Ishikawa (cell line): ENCODE data around the gene PTGFRN.

Experiments
- USF1 ChIP-seq: IDR thresholded peaks from 2 replicates; pipeline ENCODE4 v1.6.1; 2012
- TF ChIP-seq, protein P1 (sequence below): IDR thresholded peaks from 2 replicates; pipeline ENCODE4 v1.6.1; 2012; ENCODE audit warnings: low read depth, mild to moderate bottlenecking

DNA sequence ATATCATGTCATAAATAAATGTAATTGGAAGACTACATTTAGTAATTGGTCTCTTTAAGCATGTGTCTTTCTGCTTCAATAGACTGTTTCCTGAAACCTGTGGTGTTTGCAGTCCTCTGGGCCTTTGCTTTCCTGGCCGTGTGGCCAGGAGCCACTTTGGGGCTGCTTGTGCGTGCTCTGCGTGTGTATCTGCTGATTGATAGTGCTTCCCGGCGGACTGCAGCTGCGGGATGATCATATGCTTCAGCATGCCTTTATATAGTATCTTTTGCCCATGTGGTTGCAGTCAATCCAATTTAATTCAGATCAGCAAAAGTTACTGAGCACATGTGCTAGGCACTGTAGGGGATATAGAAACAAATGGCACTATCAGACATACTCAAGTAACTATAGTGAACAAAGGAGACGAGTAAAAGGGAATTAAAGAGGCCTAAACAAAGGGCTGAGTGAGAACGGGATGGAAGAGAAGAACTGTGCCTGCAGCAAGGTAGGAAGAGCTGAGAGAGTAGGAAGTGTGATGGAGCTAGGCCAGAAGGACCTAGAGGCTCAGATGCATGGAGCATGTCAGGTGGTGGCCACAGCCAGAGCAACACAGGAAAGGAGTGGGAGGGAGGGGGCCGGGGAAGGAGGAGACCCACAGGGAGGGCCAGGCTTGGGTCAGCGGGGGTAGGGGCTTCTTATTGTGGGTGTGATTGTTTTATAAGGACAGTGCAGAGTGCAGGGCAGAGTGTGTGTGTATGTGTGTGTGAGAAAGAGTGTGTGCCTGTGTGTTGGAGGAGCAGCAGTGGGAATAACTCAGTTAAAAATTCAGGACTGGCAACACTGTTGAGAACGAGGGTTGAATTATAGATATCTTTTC is 123.2 kb downstream of the PTGFRN start:
- no peak for TF ChIP-seq USF1
- TF ChIP-seq, protein P1, sequence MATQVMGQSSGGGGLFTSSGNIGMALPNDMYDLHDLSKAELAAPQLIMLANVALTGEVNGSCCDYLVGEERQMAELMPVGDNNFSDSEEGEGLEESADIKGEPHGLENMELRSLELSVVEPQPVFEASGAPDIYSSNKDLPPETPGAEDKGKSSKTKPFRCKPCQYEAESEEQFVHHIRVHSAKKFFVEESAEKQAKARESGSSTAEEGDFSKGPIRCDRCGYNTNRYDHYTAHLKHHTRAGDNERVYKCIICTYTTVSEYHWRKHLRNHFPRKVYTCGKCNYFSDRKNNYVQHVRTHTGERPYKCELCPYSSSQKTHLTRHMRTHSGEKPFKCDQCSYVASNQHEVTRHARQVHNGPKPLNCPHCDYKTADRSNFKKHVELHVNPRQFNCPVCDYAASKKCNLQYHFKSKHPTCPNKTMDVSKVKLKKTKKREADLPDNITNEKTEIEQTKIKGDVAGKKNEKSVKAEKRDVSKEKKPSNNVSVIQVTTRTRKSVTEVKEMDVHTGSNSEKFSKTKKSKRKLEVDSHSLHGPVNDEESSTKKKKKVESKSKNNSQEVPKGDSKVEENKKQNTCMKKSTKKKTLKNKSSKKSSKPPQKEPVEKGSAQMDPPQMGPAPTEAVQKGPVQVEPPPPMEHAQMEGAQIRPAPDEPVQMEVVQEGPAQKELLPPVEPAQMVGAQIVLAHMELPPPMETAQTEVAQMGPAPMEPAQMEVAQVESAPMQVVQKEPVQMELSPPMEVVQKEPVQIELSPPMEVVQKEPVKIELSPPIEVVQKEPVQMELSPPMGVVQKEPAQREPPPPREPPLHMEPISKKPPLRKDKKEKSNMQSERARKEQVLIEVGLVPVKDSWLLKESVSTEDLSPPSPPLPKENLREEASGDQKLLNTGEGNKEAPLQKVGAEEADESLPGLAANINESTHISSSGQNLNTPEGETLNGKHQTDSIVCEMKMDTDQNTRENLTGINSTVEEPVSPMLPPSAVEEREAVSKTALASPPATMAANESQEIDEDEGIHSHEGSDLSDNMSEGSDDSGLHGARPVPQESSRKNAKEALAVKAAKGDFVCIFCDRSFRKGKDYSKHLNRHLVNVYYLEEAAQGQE = no peak
